Adipose tissue (tissue), 3 donors: ENCODE results near the gene PCDHB1. TPM values are rescaled to one million over a fixed set of nuclear protein-coding genes. Genes with fewer than 3 reads are reported as not detected.

Source experiments
- H3K27ac ChIP-seq: one replicate; pipeline ENCODE4 v1.5.1; 2013; ENCODE audit warnings: low read depth, low read length
- WGBS, 3 donors: extraction: QIAGEN DNeasy Blood & Tissue Kit; methylation state at CpG; one replicate each; pipeline ENCODE4 v1.1.7; 2013; 5-methylcytosine and 5-hydroxymethylcytosine counted together
- polyA plus RNA-seq, 3 donors: library from polyadenylated mRNA; stranded (reverse); fragments of 200-250 nt; gene quantifications; one replicate each; pipeline ENCODE4 v1.2.3, GENCODE V29; 2013
- donor health status: healthy with polysubstance abuse.
- donor health status: Bipolar disorder and iron deficiency.
- donor health status: healthy.

PCDHB1 gene, protein sequence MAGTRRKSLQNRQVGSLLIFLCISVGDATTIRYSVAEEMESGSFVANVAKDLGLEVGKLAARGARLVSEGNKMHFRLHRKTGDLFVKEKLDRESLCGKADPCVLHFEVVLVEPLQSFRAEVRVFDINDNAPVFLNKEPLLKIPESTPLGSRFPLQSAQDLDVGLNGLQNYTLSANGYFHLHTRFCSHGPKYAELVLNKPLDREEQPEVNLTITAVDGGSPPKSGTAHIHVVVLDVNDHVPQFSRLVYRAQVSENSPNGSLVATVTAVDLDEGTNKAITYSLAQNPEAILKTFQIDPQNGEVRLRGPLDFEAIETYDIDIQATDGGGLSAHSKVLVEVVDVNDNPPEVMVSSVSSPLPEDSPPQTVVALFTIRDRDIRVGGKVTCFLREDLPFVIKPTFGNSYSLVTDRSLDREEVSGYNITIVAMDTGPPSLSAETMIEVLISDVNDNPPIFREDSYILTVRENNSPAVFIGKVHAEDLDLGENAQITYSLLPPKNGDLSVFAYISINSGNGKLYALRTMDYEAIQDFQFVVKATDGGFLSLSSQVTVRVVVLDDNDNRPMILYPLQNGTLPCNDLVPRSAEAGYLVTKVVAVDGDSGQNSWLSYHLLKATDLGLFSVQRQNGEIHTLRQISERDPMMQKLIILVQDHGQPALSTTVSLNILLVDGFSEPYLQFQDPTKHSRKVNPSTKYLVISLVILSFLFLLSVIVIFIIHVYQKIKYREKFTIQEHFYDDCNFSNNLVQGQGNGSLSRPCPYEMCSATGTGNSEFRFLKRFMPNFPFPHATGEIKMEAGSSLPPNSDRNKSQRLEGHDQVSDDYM
- under 1 TPM in 1 of 3 donors, not detected in 2; 0.05 TPM for polyA plus RNA-seq

DNA sequence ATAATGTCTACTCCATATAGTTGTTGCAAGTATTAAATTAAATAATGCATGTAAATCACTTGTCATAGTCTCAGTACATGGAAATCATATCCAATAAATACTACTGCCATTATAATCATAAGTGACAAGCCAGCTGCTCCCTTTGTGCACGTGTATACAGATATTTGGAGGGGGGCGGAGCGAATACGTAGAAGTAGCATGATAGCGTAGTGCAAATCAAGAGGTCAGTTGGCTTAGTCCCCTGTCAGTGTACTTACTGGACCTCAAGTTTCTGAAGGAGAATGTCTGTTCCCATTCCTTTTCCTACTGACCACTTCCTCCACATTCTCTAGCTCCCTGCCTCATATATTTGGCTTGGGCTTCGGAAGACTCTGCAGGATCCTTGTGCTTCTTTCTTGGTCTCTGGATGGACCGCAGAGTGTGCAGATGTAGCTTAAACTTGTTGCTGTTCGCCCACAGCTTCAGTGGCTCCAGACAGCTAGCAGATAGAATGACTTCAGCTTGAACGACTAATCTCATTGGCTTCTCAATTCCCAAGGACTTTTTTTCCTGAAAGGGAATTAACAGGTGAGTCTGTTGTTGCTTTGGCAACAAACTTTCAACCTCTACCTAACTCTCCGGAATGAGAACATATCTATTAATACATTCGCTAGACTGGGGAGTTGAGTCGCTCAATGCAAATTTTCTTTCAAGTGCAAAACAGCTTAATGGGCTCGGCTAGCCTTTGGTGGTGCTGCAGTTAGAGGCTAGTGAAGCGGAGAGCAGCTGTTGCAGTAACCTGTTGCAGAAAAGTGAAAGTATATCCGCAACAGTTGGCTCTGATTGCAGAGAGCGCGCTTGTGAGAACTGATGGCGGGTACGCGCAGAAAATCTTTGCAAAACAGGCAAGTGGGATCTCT, at the start of gene PCDHB1:
TSS of gene PCDHB1 (plus strand) at position 753 of the 899 bp plus-strand sequence. CDS start at position 850, 97 bp downstream.
- 13 to 19% (median 18%) methylated on average over 20 of the region's 20 CpGs for WGBS, 3 donors

DNA sequence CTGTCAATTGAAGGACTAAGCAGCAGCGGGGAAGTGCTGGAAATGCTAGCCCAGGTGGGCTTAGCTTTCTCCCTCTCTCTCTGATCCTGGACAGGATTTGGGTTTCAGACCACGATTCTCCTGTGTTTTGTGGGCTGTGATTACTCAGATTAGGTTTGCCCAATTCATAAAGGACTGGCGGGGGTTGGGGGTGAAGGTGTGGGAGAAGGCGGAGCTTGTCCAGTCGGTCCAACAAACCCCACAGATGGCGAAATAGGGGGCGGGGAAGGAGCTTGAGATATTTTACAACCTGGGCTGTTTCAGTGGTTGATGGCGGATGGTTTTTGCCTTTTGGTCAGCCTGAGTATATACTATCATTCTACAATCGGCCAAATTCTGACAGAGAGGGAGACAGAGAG, 49.7 kb upstream of the PCDHB1 start:
- no peak overlapping the region for H3K27ac ChIP-seq
- WGBS, 3 donors: 4 to 5% (median 5%) methylated on average over 9 of the region's 9 CpGs

More for the DNA sequence above, at the start of gene PCDHB1:
- H3K27ac ChIP-seq: no peak within 1 kb of the TSS

- 3 to 4% (median 4%) methylated on average over 19 of the region's 19 CpGs for WGBS, 3 donors
- H3K27ac ChIP-seq: no peak overlapping the region
These were observed 49.1 kb upstream of the PCDHB1 start for GRCh38 chr5:141001844-141002604.

DNA sequence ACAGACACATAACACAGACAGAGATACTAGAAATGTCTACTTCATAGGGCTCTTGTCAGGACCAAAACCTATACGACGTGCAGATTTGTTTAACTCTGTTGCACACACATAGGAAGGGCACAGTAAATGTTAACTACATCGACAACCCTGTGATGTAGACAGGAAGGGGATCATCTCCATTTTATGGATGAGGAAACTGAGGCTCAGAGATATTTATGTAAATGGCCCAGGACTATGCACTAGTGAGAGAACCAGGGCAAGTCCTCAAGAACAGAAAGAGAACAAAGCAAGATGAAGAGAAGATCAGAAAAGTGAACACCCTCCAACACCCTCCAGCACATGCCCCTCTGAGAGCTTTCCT, 48.6 kb upstream of the PCDHB1 start:
- 31 to 43% (median 40%) methylated on average over 3 of the region's 3 CpGs for WGBS, 3 donors
- no peak overlapping the region for H3K27ac ChIP-seq

GRCh38 chr5:141003031-141003430, 48.1 kb upstream of the PCDHB1 start:
- 88 to 93% (median 91%) methylated on average over 3 of the region's 3 CpGs for WGBS, 3 donors
- no peak overlapping the region for H3K27ac ChIP-seq

DNA sequence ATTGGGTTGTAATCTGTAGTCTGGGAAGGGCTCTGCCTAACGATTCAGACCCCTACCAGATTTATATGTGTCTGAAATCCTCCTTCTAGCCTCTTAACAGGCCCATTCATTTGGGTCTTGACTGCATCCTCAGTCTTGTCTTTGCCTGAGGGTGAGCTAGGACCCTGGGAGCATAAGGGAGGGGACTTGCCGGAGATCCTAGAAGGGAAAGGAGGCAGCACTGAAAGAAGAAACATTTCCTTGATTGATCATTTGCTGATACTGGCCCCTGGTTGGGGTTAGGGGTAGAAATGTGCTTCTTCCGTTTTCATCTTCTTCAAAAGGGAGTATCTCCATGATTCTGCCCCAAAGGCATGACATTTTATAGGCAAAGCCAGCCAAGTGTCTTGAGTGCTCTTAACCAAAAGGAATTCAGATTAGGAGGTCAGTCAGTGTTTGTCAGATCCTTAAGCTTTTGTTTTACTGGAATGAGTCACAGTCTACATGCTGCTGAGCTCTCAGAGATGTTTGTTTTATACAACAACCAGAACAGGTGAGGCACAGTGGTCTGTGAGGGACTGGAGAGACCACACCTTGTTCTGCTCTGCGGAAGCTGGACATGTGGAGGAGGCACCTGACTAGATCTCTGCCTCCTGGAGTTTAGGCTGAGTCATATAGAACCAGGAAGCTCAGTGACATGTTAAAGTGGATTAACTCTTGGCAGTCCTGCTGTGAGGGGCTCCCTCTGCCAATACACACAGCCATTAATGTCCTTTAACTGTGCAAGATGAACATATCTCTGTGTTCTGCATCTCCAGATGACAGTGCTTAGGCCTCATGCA, 47.2 kb upstream of the PCDHB1 start:
- 34 to 44% (median 40%) methylated on average over 4 of the region's 4 CpGs for WGBS, 3 donors
- no peak overlapping the region for H3K27ac ChIP-seq

DNA sequence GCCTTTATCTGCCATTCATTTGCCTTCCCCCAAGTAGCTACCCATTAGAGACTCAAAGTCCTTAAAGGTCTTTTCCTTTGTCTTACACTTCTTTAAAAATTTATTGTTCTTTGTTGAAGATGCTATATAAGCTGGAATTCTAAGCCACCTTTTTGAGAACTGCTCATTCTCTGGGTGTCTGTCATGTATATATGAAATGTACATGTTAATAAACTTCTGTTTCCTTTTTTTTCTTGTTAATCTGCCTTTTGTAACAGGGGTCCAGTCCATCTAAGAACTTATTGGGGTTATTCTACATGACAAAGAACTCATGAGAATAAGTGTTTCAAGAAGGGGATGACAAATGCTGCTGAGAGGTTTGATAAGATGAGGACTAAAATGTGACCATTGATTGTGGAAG, 43.4 kb upstream of the PCDHB1 start:
- no peak overlapping the region for H3K27ac ChIP-seq

DNA sequence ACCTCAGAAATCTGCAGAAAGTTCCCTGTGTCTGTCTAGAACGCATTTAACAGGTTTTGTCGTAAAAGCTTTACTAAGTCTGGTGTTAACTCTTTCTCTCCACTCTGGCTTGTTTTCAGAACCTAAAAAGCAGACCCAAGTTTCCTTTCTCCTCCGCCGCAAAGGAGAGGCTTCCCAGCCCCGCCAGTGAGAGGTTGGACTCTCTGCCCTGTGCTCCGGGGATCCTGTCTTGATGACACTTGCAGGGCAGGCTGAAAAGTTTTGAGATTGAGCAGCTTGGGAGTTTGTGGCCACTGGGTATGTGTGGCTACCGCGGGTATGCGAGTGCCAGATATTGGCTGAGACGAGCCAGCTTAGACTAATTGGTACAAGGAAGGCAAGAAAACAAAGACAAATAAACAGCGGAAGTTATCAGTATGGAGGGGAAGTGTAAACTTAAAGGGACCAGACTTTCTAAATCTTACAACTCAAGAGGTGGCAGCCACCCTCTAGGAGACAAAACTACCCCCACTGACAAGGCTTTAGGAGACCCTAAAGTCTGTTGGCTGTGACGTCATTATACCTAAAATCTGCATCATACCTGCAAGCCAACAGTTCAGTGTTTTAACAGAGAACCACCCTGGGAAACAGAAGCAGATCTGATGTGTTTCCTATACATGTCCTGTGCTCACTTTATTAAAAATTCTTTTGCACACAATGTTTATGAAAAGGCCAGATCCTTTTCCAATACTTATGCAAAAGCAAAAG, 41.0 kb upstream of the PCDHB1 start:
- H3K27ac ChIP-seq: no peak overlapping the region
- 44 to 50% (median 50%) methylated on average over 12 of the region's 12 CpGs for WGBS, 3 donors

DNA sequence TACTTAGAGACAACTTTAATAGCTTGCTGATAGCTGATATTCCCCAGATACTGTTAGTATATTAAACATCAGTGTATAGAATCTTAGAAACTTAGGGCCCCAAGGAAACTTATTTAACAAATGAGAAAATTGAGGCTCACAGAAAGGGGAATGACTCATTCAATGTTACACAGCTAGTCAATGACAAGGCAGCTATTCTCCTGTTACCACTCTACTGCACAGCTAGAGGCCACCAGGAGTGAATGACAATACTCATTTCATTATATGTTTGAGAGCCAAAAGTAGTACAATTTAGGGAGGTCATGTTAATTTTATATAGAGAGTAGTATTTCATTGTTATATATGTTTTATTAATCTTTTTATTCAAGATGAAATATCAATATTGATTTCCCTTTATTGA, 33.2 kb upstream of the PCDHB1 start:
- H3K27ac ChIP-seq: no peak overlapping the region

DNA sequence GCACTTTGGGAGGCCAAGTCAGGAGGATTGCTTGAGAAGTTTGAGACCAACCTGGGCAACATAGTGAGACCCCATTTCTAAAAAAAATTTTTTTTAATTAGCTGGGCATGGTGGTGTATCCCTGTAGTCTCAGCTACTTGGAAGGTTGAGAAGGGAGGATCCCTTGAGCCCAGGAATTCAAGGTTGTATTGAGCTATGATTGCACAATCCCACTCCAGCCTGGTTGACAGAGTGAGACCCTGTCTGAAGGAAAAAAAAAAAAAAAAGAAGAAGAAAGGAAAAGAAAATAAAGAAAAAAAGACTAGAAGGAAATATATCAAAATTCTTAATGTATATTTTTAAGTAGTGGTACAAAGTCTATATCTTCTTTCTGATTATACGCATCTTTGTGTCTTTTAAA, 28.8 kb upstream of the PCDHB1 start:
- 97 to 100% (median 97%) methylated on average over 1 of the region's 1 CpG for WGBS, 3 donors
- H3K27ac ChIP-seq: no peak overlapping the region

DNA sequence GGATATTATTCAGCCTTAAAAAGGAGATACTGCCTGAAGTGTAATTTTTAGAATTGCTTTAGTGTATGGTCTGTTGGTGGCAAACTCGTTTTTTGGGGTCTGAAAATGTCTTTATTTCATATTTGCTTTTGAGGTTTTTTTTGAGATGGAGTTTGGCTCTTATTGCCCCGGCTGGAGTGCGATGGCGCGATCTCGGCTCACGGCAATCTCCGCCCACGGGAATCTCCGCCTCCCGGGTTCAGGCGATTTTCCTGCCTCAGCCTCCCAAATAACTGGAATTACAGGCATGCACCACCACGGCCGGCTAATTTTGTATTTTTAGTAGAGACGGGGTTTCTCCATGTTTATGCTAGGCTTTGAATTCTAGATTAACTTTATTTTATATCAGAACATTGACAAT, 20.2 kb upstream of the PCDHB1 start:
- WGBS, 3 donors: 85 to 91% (median 89%) methylated on average over 15 of the region's 15 CpGs

DNA sequence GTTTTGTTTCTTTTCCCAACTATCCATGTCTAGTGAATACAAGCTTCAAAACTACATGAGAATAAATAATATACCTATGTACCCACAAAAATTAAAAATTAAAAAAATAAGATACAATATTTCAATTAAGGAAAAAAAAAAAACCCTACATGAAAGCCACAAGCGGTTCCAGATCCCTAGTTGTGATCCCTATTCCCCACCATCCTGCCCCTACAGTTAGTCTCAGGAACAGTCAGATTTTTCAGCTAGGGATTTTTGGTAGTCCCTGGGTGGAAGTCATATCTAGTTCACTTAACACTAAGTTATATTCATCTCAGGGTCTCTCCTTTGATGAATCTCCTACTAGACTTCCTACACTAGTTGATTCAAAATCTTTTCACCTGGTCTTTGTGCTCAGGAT, 18.5 kb upstream of the PCDHB1 start:
- H3K27ac ChIP-seq: no peak overlapping the region
- 53 to 74% (median 60%) methylated on average over 1 of the region's 1 CpG for WGBS, 3 donors

More for the DNA sequence above, 20.2 kb upstream of the PCDHB1 start:
- no peak overlapping the region for H3K27ac ChIP-seq

- no peak overlapping the region for H3K27ac ChIP-seq
These were observed 12.1 kb upstream of the PCDHB1 start for GRCh38 chr5:141039061-141039460.

DNA sequence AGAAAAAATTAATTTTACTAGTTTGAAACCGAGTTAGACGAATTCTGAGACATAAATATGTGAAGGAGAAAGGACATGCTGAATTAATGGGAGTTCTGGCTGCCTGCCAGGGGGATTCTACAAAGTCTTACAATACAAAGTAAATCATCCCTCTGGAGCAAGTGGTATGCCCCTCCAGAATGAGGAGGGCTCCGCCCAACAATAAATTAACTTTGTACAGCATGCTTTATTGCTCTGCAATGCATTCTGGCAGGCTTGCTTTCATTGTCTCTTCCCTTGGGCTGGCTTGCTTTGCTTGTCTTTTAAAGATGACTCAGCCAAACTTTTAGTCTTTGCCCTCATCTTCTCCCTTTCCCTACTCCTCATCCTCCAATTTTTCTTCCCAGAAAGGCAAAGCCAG, 11.7 kb upstream of the PCDHB1 start:
- 44 to 52% (median 46%) methylated on average over 3 of the region's 3 CpGs for WGBS, 3 donors
- H3K27ac ChIP-seq: no peak overlapping the region

GRCh38 chr5:141040093-141040770, 10.9 kb upstream of the PCDHB1 start:
- H3K27ac ChIP-seq: no peak overlapping the region
- 3 to 9% (median 9%) methylated on average over 24 of the region's 24 CpGs for WGBS, 3 donors

- WGBS, 3 donors: 4 to 5% (median 5%) methylated on average over 25 of the region's 25 CpGs
- no peak overlapping the region for H3K27ac ChIP-seq
These were observed 10.3 kb upstream of the PCDHB1 start for GRCh38 chr5:141040771-141041426.
